ENCODE measurements around the gene BICRA.

DNA sequence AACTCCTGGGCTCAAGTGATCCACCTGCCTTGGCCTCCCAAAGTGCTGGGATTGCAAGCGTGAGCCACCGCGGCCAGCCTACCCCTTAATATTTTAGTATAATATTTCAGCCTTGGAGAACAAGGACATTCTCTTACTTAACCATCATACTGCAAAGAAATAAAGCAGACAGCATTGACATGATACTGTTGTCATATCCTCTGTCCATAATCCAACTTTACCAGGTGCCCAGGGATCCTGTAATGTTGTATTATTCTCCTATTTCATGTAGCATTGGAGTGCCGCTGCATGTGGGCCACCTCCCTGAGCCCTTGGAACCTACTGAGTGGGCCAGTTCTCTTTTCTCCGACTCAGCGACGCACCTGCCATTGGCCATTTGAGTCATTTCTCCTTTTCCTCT is 82.8 kb downstream of the BICRA start:
- TF ChIP-seq, protein P1, sequence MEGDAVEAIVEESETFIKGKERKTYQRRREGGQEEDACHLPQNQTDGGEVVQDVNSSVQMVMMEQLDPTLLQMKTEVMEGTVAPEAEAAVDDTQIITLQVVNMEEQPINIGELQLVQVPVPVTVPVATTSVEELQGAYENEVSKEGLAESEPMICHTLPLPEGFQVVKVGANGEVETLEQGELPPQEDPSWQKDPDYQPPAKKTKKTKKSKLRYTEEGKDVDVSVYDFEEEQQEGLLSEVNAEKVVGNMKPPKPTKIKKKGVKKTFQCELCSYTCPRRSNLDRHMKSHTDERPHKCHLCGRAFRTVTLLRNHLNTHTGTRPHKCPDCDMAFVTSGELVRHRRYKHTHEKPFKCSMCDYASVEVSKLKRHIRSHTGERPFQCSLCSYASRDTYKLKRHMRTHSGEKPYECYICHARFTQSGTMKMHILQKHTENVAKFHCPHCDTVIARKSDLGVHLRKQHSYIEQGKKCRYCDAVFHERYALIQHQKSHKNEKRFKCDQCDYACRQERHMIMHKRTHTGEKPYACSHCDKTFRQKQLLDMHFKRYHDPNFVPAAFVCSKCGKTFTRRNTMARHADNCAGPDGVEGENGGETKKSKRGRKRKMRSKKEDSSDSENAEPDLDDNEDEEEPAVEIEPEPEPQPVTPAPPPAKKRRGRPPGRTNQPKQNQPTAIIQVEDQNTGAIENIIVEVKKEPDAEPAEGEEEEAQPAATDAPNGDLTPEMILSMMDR (IDR thresholded peaks at IDR 0.05) = no peak
- no peak for TF ChIP-seq EZH2phosphoT487 (IDR thresholded peaks at IDR 0.05)
- TF ChIP-seq EZH2 (IDR thresholded peaks at IDR 0.05) = no peak

All from neural progenitor cell (in vitro differentiated cells).